GM10248 (cell line): ENCODE results near the gene LRPAP1.

Experiments
- CTCF ChIA-PET: fragments of 300-600 bp; sonication (Branson Sonifier 250); formaldehyde crosslinking; extraction: SDS; loops from one replicate; lab custom pipeline; 2021; ENCODE audit warnings: antibody characterized with exemption; lab: Yijun Ruan, JAX
- POLR2A ChIA-PET: fragments of 350-650 bp; sonication (Branson Sonifier 250); formaldehyde crosslinking; extraction: SDS; loops from one replicate; lab custom pipeline; 2020; ENCODE audit warnings: antibody characterized with exemption; lab: Yijun Ruan, JAX
- DNase-seq: peaks from one replicate; pipeline ENCODE4 v3.0.0; 2012; ENCODE audit errors: extremely low spot score
- CTCF ChIP-seq: IDR thresholded peaks from 2 replicates; pipeline ENCODE4 v1.5.1; 2012; ENCODE audit warnings: mild to moderate bottlenecking, low read depth; ENCODE audit errors: extremely low read depth, missing control alignments, control extremely low read depth

LRPAP1 gene

GRCh38 chr4:3491681-3492405 lies 40.4 kb downstream of the LRPAP1 start:
- no peak for TF ChIP-seq CTCF
- DNase-seq: no peak
- ChIA-PET POLR2A (no interaction called here), CTCF (interaction anchor here (1.7 kb wide), 1 partner anchor 11 kb away, joined by 7 read pairs; no protein-coding TSS in a partner anchor)

GRCh38 chr4:3489451-3489962 lies 42.7 kb downstream of the LRPAP1 start:
- no peak for DNase-seq
- ChIA-PET CTCF (interaction anchor here (1.0 kb wide), 1 partner anchor 10 kb away, joined by 3 read pairs; no protein-coding TSS in a partner anchor), POLR2A (no interaction called here)
- TF ChIP-seq CTCF: no peak

- CTCF ChIA-PET: no interaction called here
- no peak for DNase-seq
Observed at GRCh38 chr4:3488820-3489219, 43.4 kb downstream of the LRPAP1 start.

GRCh38 chr4:3487861-3488260 lies 44.4 kb downstream of the LRPAP1 start:
- ChIA-PET POLR2A (no interaction called here), CTCF (no interaction called here)
- no peak for DNase-seq
- no peak for TF ChIP-seq CTCF

More at GRCh38 chr4:3488820-3489219, 43.4 kb downstream of the LRPAP1 start:
- no peak for TF ChIP-seq CTCF
- POLR2A ChIA-PET: no interaction called here

- no peak for TF ChIP-seq CTCF
- DNase-seq: no peak
- CTCF ChIA-PET: interaction anchor here (1.1 to 1.6 kb wide), 2 partner anchors 26 to 140 kb away, joined by 4 to 5 read pairs; no protein-coding TSS in a partner anchor
- POLR2A ChIA-PET: no interaction called here
Observed at GRCh38 chr4:3486541-3487540, 45.4 kb downstream of the LRPAP1 start.
